K562 (cell line): ENCODE measurements around the gene LNPEP. TPM values are rescaled to one million over a fixed set of nuclear protein-coding genes. Genes with fewer than 3 reads are reported as not detected.

Experiments used
- ATAC-seq: fragments of 200-7000 bp; cut with Tn5 transposase; 3 replicates; pipeline ENCODE4 v1.9.1; 2020; ENCODE audit warnings: moderate library complexity
- BruUV-seq: library from RNA; stranded (reverse); fragments of 400-500 nt; replicated peaks from 2 replicates; lab custom pipeline; 2021; lab: Mats Ljungman, UMichigan
- CTCF ChIA-PET: fragments of 300-600 bp; formaldehyde crosslinking; extraction: SDS; loops from one replicate; lab custom pipeline; 2021; ENCODE audit warnings: low intra/inter-chr PET ratio; lab: Yijun Ruan, JAX
- POLR2A ChIA-PET: fragments of 300-600, 350-650 bp; sonication (Branson Sonifier 250); formaldehyde crosslinking; extraction: SDS; loops from one replicate; lab custom pipeline; 2021; ENCODE audit warnings: antibody characterized with exemption, inconsistent platforms; lab: Yijun Ruan, JAX
- DNase-seq, 4 experiments: peaks; one replicate each; pipeline versions ENCODE4 v3.0.0 to v3.0.0-alpha.2; 2011 to 2018; ENCODE audit warnings: low spot score in 3 of 4, mixed read lengths in 3 of 4; ENCODE audit errors: extremely low read depth in 1 of 4
- FAIRE-seq: peaks from 2 replicates; lab custom pipeline; 2011; peaks lifted over from hg19 to GRCh38; lab: Jason Lieb, UNC
- H2AFZ ChIP-seq: 2 replicates; pipeline ENCODE4 v1.6.0; 2011; ENCODE audit warnings: low read depth, low read length, control low read depth, inconsistent platforms
- H3K27ac ChIP-seq: fragments of 200-600 bp; 3 replicates; pipeline ENCODE4 v1.8.0; 2011; ENCODE audit warnings: low read depth, mild to moderate bottlenecking, control low read depth, inconsistent platforms, low read length, moderate library complexity, mixed read lengths; ENCODE audit errors: extremely low read depth
- H3K27me3 ChIP-seq, 2 experiments: fragments of 300-600 bp in 1 of 2; 2 replicates in 1 of 2; 3 replicates in 1 of 2; pipeline versions ENCODE4 v1.6.0 to v1.8.0; 2011; ENCODE audit warnings: inconsistent platforms in 2 of 2, low read length in 2 of 2, mild to moderate bottlenecking in 1 of 2, mixed read lengths in 1 of 2, moderate library complexity in 1 of 2; ENCODE audit not compliant: control insufficient read depth in 2 of 2, insufficient read depth in 2 of 2
- H3K36me3 ChIP-seq: fragments of 300-600 bp; 3 replicates; pipeline ENCODE4 v1.8.0; 2011; ENCODE audit warnings: mild to moderate bottlenecking, low read length, inconsistent platforms; ENCODE audit not compliant: control insufficient read depth, insufficient read depth
- H3K4me1 ChIP-seq, 2 experiments: fragments of 200-600 bp in 1 of 2; replicated peaks in 1 of 2; 2 replicates in 1 of 2; 3 replicates in 1 of 2; pipeline versions ENCODE4 v1.5.1 to v1.8.0; 2011; ENCODE audit warnings: inconsistent platforms in 2 of 2, low read length in 2 of 2, mild to moderate bottlenecking in 1 of 2, mixed read lengths in 1 of 2, moderate library complexity in 1 of 2; ENCODE audit not compliant: control insufficient read depth in 2 of 2, insufficient read depth in 2 of 2
- H3K4me2 ChIP-seq: 2 replicates; pipeline ENCODE4 v1.6.1; 2011; ENCODE audit warnings: low read length, control low read depth, inconsistent platforms, mixed read lengths; ENCODE audit not compliant: insufficient read depth
- H3K4me3 ChIP-seq: fragments of 200-600 bp; sonication (generic), shearing (Covaris generic); 2 replicates; pipeline ENCODE4 v1.5.1; 2016; ENCODE audit warnings: control low read depth, inconsistent platforms
- H3K79me2 ChIP-seq: fragments of 200-600 bp; 3 replicates; pipeline ENCODE4 v1.8.0; 2011; ENCODE audit warnings: low read length, inconsistent platforms; ENCODE audit not compliant: control insufficient read depth, insufficient read depth
- H3K9ac ChIP-seq, 2 experiments: 2 replicates each; pipeline versions ENCODE4 v1.6.0 to v1.6.1; 2011; ENCODE audit warnings: low read depth in 2 of 2, low read length in 2 of 2, control low read depth in 1 of 2, inconsistent platforms in 1 of 2, mild to moderate bottlenecking in 1 of 2, mixed read lengths in 1 of 2; ENCODE audit not compliant: insufficient read depth in 1 of 2
- H3K9me1 ChIP-seq: one replicate; pipeline ENCODE4 v1.6.0; 2011; ENCODE audit warnings: inconsistent platforms, mild to moderate bottlenecking, low read length, moderate library complexity; ENCODE audit not compliant: control insufficient read depth, insufficient read depth
- H3K9me3 ChIP-seq: replicated peaks from 2 replicates; pipeline ENCODE4 v1.5.1; 2011; ENCODE audit warnings: low read depth, low read length, inconsistent platforms; ENCODE audit not compliant: control insufficient read depth, insufficient read depth
- H4K20me1 ChIP-seq: replicated peaks from 2 replicates; pipeline ENCODE4 v1.6.1; 2011; ENCODE audit warnings: low read length, inconsistent platforms, mixed read lengths; ENCODE audit not compliant: control insufficient read depth, insufficient read depth
- BACH1 ChIP-seq: fragments of 200-800 bp; sonication (Bioruptor generic); IDR thresholded peaks from 2 replicates; pipeline ENCODE4 v1.6.1; 2016; ENCODE audit warnings: missing genetic modification characterization, missing compliant biosample characterization
- CTBP1 ChIP-seq: fragments of 450-650 bp; IDR thresholded peaks from 2 replicates; pipeline ENCODE4 v1.6.1; 2016; ENCODE audit warnings: borderline replicate concordance
- CTCF ChIP-seq, 3 experiments: IDR thresholded peaks in 2 of 3; conservative IDR thresholded peaks in 1 of 3; 2 replicates each; pipeline ENCODE4 v1.5.1; 2011 to 2012; ENCODE audit warnings: low read length in 3 of 3, mild to moderate bottlenecking in 3 of 3, control low read depth in 2 of 3, improper control_type of control experiment in 1 of 3, inconsistent platforms in 1 of 3, low read depth in 1 of 3, mixed read lengths in 1 of 3, moderate library complexity in 1 of 3; ENCODE audit not compliant: insufficient read depth in 2 of 3
- DEAF1 ChIP-seq: fragments of 450-650 bp; formaldehyde crosslinking; IDR thresholded peaks from 2 replicates; pipeline ENCODE4 v1.4.0; 2020; ENCODE audit warnings: mild to moderate bottlenecking, moderate library complexity
- ETV1 ChIP-seq: fragments of 450-650 bp; conservative IDR thresholded peaks from 2 replicates; pipeline ENCODE4 v1.6.1; 2016; ENCODE audit warnings: missing genetic modification characterization, control low read depth, low read depth, missing compliant biosample characterization
- LARP7 ChIP-seq: fragments of 450-650 bp; IDR thresholded peaks from 2 replicates; pipeline ENCODE4 v1.6.1; 2016
- RAD21 ChIP-seq, 2 experiments: fragments of 250-450 bp in 1 of 2; fragments of 450-650 bp in 1 of 2; sonication (Bioruptor Pico) in 1 of 2; formaldehyde crosslinking in 1 of 2; IDR thresholded peaks in 1 of 2; conservative IDR thresholded peaks in 1 of 2; 2 replicates each; pipeline versions ENCODE4 v1.4.0 to v1.8.0; 2020 to 2022; ENCODE audit warnings: mild to moderate bottlenecking in 2 of 2, moderate library complexity in 1 of 2
- SMAD1 ChIP-seq: fragments of 150-350 bp; IDR thresholded peaks from 2 replicates; pipeline ENCODE4 v1.6.1; 2014; ENCODE audit warnings: low read length, low read depth; ENCODE audit not compliant: partially characterized antibody
- SPI1 ChIP-seq: IDR thresholded peaks from 2 replicates; pipeline ENCODE4 v1.6.1; 2011; ENCODE audit warnings: low read depth, low read length, control low read depth, borderline replicate concordance
- TEAD1 ChIP-seq, 2 experiments: fragments of 450-650 bp in 1 of 2; sonication (generic) in 1 of 2; formaldehyde crosslinking; IDR thresholded peaks; 2 replicates each; pipeline versions ENCODE4 v1.4.0 to v1.8.0; 2020 to 2022; ENCODE audit warnings: mild to moderate bottlenecking in 2 of 2, missing genetic modification reagents in 1 of 2
- TEAD2 ChIP-seq: fragments of 450-650 bp; IDR thresholded peaks from 2 replicates; pipeline ENCODE4 v1.6.1; 2016; ENCODE audit warnings: missing genetic modification characterization, control low read depth, missing compliant biosample characterization
- ZMIZ1 ChIP-seq, 2 experiments: fragments of 150-350 bp in 1 of 2; IDR thresholded peaks; 2 replicates each; pipeline ENCODE4 v1.6.1; 2012 to 2016; ENCODE audit warnings: low read depth in 2 of 2, low read length in 2 of 2, mild to moderate bottlenecking in 1 of 2, moderate library complexity in 1 of 2
- ZNF347 ChIP-seq: fragments of 450-650 bp; formaldehyde crosslinking; IDR thresholded peaks from 2 replicates; pipeline ENCODE4 v1.4.0; 2020; ENCODE audit warnings: low read depth, mild to moderate bottlenecking, moderate library complexity
- WGBS: fragments of 100-300 bp; shearing (Covaris generic); methylation state at CpG from one replicate; pipeline ENCODE4 v1.1.6; 2016; ENCODE audit warnings: low coverage, mixed read lengths; ENCODE audit not compliant: insufficient coverage; ENCODE audit errors: missing lambda C conversion rate; 5-methylcytosine and 5-hydroxymethylcytosine counted together
- in situ Hi-C: fragments of 300-500 bp; cut with MboI; formaldehyde crosslinking; loops from 4 replicates; pipeline ENCODE4 v1.15.0; 2018; ENCODE audit warnings: inconsistent platforms, mixed read lengths
- intact Hi-C: fragments of 100-400 bp; cut with micrococcal nuclease; formaldehyde crosslinking; loops from 2 replicates; pipeline ENCODE4 v1.14.2; 2022
- polyA plus RNA-seq, 8 experiments: library from polyadenylated mRNA; depleted of rRNA in 4 of 8; stranded (reverse) in 5 of 8; unstranded in 3 of 8; fragments of >200 nt; fragmentation: Nextera tagmentation in 2 of 8; fragmentation: Illumina TruSeq in 1 of 8; extraction: Ambion mirVana in 2 of 8; extraction: Trizol in 1 of 8; gene quantifications; 2 replicates each; pipeline versions ENCODE4 v1.2.1 to v1.2.3, GENCODE V29; 2011 to 2014; ENCODE audit warnings: inconsistent platforms in 1 of 8, missing spikeins in 1 of 8
- total RNA-seq, 7 experiments: library from RNA; depleted of rRNA in 6 of 7; stranded (reverse); fragments of >200 nt in 6 of 7; fragmentation: Illumina TruSeq in 2 of 7; extraction: Trizol in 2 of 7; gene quantifications; 2 replicates each; pipeline versions ENCODE4 v1.2.1 to v1.2.3, GENCODE V29; 2011 to 2021; ENCODE audit warnings: low replicate concordance in 1 of 7

LNPEP gene
- total and polyA plus RNA-seq, 9 of the 15 experiments (the other 6 are each of a cell fraction or from before 2014, with no cell fraction given): 2.6 to 27.9 (median 11.2) TPM

GRCh38 chr5:97044052-97044451 lies 108.2 kb downstream of the LNPEP start:
- peak; percentile 83 for FAIRE-seq
- peak; percentile 85 for ATAC-seq
- Histone ChIP-seq H3K4me1 (no peaks in the 10 kb centered on the region; a peak in 2 of 5 replicates), H3K27me3 (no peaks in the 10 kb centered on the region; a peak in 1 of 5 replicates), H3K27ac (no peak overlapping the region), H3K36me3 (no peaks in the 10 kb centered on the region), H3K4me3 (no peak overlapping the region), H4K20me1 (no peaks in the 10 kb centered on the region), H3K9me1 (no peaks in the 10 kb centered on the region), H3K9me3 (no peaks in the 10 kb centered on the region), H2AFZ (no peak overlapping the region), H3K79me2 (no peaks in the 10 kb centered on the region), H3K9ac (no peak overlapping the region), H3K4me2 (no peak overlapping the region)
- ChIA-PET POLR2A (interaction anchor here (0.7 to 1.6 kb wide), 2 partner anchors 23 to 39 kb away, joined by 3 to 4 read pairs; no protein-coding TSS in a partner anchor), CTCF (interaction anchor here (1.5 to 2.6 kb wide), 2 partner anchors 98 to 118 kb away, joined by 8 to 14 read pairs; partner anchors contain the start of gene LIX1)
- in situ Hi-C loops (no loop called here), intact Hi-C loops (loop anchor here (1.0 to 10.0 kb wide), 3 partner anchors 98 to 429 kb away; partner anchors contain the start of gene LIX1)
- peak in 2 of 4 experiments; percentile 17 to 44 for DNase-seq
- BruUV-seq: no TSS peak
- 10% methylated on average over 2 of the region's 2 CpGs for WGBS
- TF ChIP-seq BACH1 (tag) (no peak), SMAD1 (no peak), TEAD1 (CRISPR knock-in tag; IDR thresholded peaks at IDR 0.05) (peak; percentile 92 to 97), CTCF (IDR thresholded peaks at IDR 0.05 in 2 of 3, conservative IDR thresholded peaks at IDR 0.05 in 1 of 3; ENCODE audit: insufficient read depth in 2 of 3, low read depth in 1 of 3, low read length in 3 of 3) (peak; percentile 62 to 68 (median 63)), ETV1 (0 out of 2 replicates have a peak, but pooled peaks have one; percentile 14), TEAD2 (peak; percentile 98), DEAF1 (CRISPR knock-in tag) (peak; percentile 27; the same call in 1 of the 2 replicates), SPI1 (peak; percentile 5; the same call in 1 of the 2 replicates), RAD21 (CRISPR knock-in tag; conservative IDR thresholded peaks at IDR 0.05 in 1 of 2, IDR thresholded peaks at IDR 0.05 in 1 of 2) (peak; percentile 55 to 76), ZMIZ1 (IDR thresholded peaks at IDR 0.05; ENCODE audit: low read depth in 2 of 2, low read length in 2 of 2) (no peak), LARP7 (no peak), ZNF347 (CRISPR knock-in tag) (no peak), CTBP1 (peak; percentile 26; the same call in 1 of the 2 replicates)
